ENCODE results near the gene OR6B1.
"Not testable (repeated sequence)": the region's sequence is repeated elsewhere in the genome, so short reads cannot be mapped to it uniquely, and the experiment has no call there.

Gene OR6B1

DNA sequence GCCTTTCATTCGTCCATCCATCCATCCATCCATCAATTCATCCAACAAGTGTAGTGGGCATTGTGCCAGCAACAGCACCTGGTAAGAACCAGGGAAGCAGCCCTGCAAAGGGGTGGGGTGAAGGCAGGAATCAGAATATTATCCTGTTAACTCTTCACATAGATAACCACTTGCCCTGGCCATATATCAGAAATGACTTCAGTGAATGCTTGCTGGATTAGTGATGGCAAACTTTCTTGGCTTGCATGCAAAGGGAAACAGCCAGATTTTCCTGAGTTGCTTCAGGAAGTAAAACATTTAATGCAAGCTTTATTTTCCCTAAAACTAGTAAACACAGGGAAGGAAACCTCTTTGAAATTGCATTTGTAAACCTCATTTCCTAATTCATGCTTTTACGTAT, 49.4 kb downstream of the OR6B1 start:
- DNase-seq, result no peak

DNA sequence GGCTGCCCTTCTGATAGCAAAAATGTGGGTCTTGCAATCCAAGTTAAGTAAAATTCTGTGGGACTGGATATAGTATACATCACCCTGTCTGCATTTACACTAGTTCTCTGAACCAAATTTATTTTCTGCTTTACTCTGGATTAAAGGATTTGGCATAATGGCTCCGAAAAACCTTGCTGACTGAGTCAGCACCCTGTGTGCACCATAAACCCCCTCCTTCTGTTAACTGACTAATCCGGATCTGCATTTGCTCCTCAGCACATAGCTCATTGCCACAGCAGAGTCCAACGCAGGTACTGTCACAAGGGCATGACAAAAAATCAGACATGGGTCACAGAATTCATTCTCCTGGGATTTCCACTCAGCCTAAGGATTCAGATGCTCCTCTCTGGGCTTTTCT, 50.0 kb downstream of the OR6B1 start:
- no peak for DNase-seq

DNA sequence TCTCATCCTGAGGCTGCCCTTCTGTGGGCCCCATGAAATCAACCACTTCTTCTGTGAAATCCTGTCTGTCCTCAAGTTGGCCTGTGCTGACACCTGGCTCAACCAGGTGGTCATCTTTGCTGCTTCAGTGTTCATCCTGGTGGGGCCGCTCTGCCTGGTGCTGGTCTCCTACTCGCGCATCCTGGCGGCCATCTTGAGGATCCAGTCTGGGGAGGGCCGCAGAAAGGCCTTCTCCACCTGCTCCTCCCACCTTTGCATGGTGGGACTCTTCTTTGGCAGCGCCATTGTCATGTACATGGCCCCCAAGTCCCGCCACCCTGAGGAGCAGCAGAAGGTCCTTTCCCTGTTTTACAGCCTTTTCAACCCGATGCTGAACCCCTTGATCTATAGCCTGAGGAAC, 50.8 kb downstream of the OR6B1 start:
- not testable (repeated sequence) for DNase-seq

DNA sequence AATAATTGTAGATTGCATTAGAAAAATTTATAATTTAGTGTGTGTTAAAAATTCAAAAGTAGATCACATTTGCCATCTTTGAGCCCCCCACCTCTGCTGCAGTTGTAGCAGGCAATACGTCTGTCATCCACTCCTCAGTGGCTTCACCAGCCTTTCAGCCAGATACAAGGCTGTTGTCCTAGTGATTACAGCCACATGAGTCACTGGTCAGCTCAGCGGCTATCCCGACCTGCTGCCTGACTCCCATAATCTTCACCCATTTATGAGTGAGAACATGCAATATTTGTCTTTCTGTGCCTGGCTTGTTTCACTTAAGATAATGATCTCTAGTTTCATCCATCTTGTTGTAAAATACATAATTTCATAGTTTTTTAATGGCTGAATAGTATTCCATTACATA, 57.8 kb downstream of the OR6B1 start:
- no peak for DNase-seq
